PC-3 (cell line): ENCODE measurements around the gene GRIA2. TPM values are rescaled to one million over a fixed set of nuclear protein-coding genes. Genes with fewer than 3 reads are reported as not detected.

Source experiments
- ATAC-seq: fragments of 200-7000 bp; cut with Tn5 transposase; 2 replicates; pipeline ENCODE4 v1.9.1; 2020; ENCODE audit warnings: mild to moderate bottlenecking, moderate library complexity
- BruUV-seq: library from RNA; stranded (reverse); fragments of 400-500 nt; replicated peaks from 2 replicates; lab custom pipeline; 2021; lab: Mats Ljungman, UMichigan
- CTCF ChIA-PET: fragments of 300-600 bp; sonication (Branson Sonifier 250); formaldehyde crosslinking; loops from one replicate; lab custom pipeline; 2022; ENCODE audit warnings: antibody characterized with exemption; lab: Charles Lee
- POLR2A ChIA-PET: fragments of 300-600 bp; sonication (Branson Sonifier 250); formaldehyde crosslinking; loops from one replicate; lab custom pipeline; 2022; ENCODE audit warnings: antibody characterized with exemption; ENCODE audit not compliant: unreplicated experiment; lab: Charles Lee
- DNase-seq: peaks from one replicate; pipeline ENCODE4 v3.0.0-alpha.2; 2015
- H2AFZ ChIP-seq: fragments of 300-600 bp; sonication (generic); 2 replicates; pipeline ENCODE4 v1.6.0; 2016; ENCODE audit warnings: antibody characterized with exemption, low read length
- H3F3A ChIP-seq: fragments of 300-600 bp; sonication (generic); one replicate; pipeline ENCODE4 v1.6.0; 2017; ENCODE audit warnings: antibody characterized with exemption, low read length, control low read depth, mild to moderate bottlenecking; ENCODE audit not compliant: unreplicated experiment
- H3K27ac ChIP-seq: fragments of 300-600 bp; sonication (generic); 2 replicates; pipeline ENCODE4 v1.5.1; 2016; ENCODE audit warnings: mild to moderate bottlenecking, low read length
- H3K27me3 ChIP-seq: fragments of 300-600 bp; sonication (generic); 2 replicates; pipeline ENCODE4 v1.6.1; 2016; ENCODE audit warnings: low read length, mixed read lengths
- H3K36me3 ChIP-seq: fragments of 300-600 bp; sonication (generic); 2 replicates; pipeline ENCODE4 v1.6.1; 2016; ENCODE audit warnings: low read depth, mixed run types, low read length, mixed read lengths
- H3K4me1 ChIP-seq: fragments of 300-600 bp; sonication (generic); 2 replicates; pipeline ENCODE4 v1.5.1; 2016; ENCODE audit warnings: low read length; ENCODE audit not compliant: insufficient read depth
- H3K4me2 ChIP-seq: fragments of 300-600 bp; sonication (generic); 2 replicates; pipeline ENCODE4 v1.6.0; 2016; ENCODE audit warnings: low read length
- H3K4me3 ChIP-seq: fragments of 300-600 bp; sonication (generic); 2 replicates; pipeline ENCODE4 v1.5.1; 2016; ENCODE audit warnings: mild to moderate bottlenecking, low read length, mixed read lengths
- H3K79me2 ChIP-seq: fragments of 300-600 bp; sonication (generic); 2 replicates; pipeline ENCODE4 v1.6.1; 2017; ENCODE audit warnings: low read length, mixed read lengths
- H3K9ac ChIP-seq: fragments of 300-600 bp; sonication (generic); 2 replicates; pipeline ENCODE4 v1.6.0; 2016; ENCODE audit warnings: mild to moderate bottlenecking, low read length
- H3K9me2 ChIP-seq: fragments of 300-600 bp; sonication (generic); replicated peaks from 2 replicates; pipeline ENCODE4 v1.6.1; 2016; ENCODE audit warnings: mixed run types, low read length, mixed read lengths
- H3K9me3 ChIP-seq: fragments of 300-600 bp; sonication (generic); 2 replicates; pipeline ENCODE4 v1.6.1; 2016; ENCODE audit warnings: low read length, mixed read lengths
- H4K20me1 ChIP-seq: fragments of 300-600 bp; sonication (generic); 2 replicates; pipeline ENCODE4 v1.6.1; 2016; ENCODE audit warnings: low read length, mixed read lengths
- CTCF ChIP-seq: fragments of 300-600 bp; sonication (generic); conservative IDR thresholded peaks from 2 replicates; pipeline ENCODE4 v1.5.1; 2017; ENCODE audit warnings: antibody characterized with exemption, low read depth, mild to moderate bottlenecking, low read length
- EZH2 ChIP-seq: fragments of 300-600 bp; sonication (generic); IDR thresholded peaks from one replicate; pipeline ENCODE4 v1.6.1; 2017; ENCODE audit warnings: antibody characterized with exemption, mild to moderate bottlenecking, low read length; ENCODE audit not compliant: unreplicated experiment
- EZH2phosphoT487 ChIP-seq: fragments of 300-600 bp; sonication (generic); IDR thresholded peaks from 2 replicates; pipeline ENCODE4 v1.6.1; 2018; ENCODE audit warnings: mild to moderate bottlenecking, antibody characterized with exemption, low read length, borderline replicate concordance
- intact Hi-C: fragments of 100-400 bp; cut with micrococcal nuclease; formaldehyde crosslinking; loops from 2 replicates; pipeline ENCODE4 v1.9.0; 2023
- total RNA-seq: library from RNA; depleted of rRNA; stranded (reverse); fragments of >200 nt; gene quantifications from 2 replicates; pipeline ENCODE4 v1.2.3, GENCODE V29; 2014; rRNA removed

Gene GRIA2
- total RNA-seq, 1 experiment from 2014 or later: not detected

GRCh38 chr4:157405070-157405469 is 184.5 kb downstream of the GRIA2 start:
- no peak overlapping the region for H3K9ac ChIP-seq
- CTCF ChIA-PET: no interaction called here
- H3K27me3 ChIP-seq: no peaks in the 10 kb centered on the region
- H2AFZ ChIP-seq: no peak overlapping the region
- no peak overlapping the region for H3K27ac ChIP-seq
- H3K36me3 ChIP-seq: no peaks in the 10 kb centered on the region
- no peak overlapping the region for H3K4me2 ChIP-seq
- POLR2A ChIA-PET: no interaction called here
- H3K9me3 ChIP-seq: no peaks in the 10 kb centered on the region
- ATAC-seq (no peak), DNase-seq (no peak)
- no TSS peak for BruUV-seq
- no peak for TF ChIP-seq EZH2
- TF ChIP-seq CTCF: no peak
- no peak for TF ChIP-seq EZH2phosphoT487
- no peak overlapping the region for H3K4me3 ChIP-seq
- no peaks in the 10 kb centered on the region for H3K4me1 ChIP-seq
- H3K79me2 ChIP-seq: no peaks in the 10 kb centered on the region
- no peaks in the 10 kb centered on the region for H3K9me2 ChIP-seq
- H4K20me1 ChIP-seq: no peaks in the 10 kb centered on the region
- intact Hi-C loops: no loop called here
- H3F3A ChIP-seq: no peaks in the 10 kb centered on the region

Other genes starting within 250 kb of the GRIA2 start
- 16.8 and 23.0 TPM in 2 replicates for gene PDGFC, start 248.9 kb upstream of the GRIA2 start, total RNA-seq
- gene GLRB, start 144.6 kb upstream of the GRIA2 start, total RNA-seq: 2.8 and 4.1 TPM in 2 replicates